HepG2 (cell line): ENCODE results near the gene DBN1. TPM values are rescaled to one million over a fixed set of nuclear protein-coding genes. Genes with fewer than 3 reads are reported as not detected.
A peak's percentile ranks its signal among the peaks of the same experiment; 100 is the strongest.

Source experiments
- CBFB ChIP-seq: sonication (generic); formaldehyde crosslinking; IDR thresholded peaks from 2 replicates; pipeline ENCODE4 v1.4.0; 2020; ENCODE audit warnings: missing genetic modification reagents
- CCDC6 ChIP-seq: sonication (generic); formaldehyde crosslinking; IDR thresholded peaks from 2 replicates; pipeline ENCODE4 v1.8.1; 2022; ENCODE audit warnings: mild to moderate bottlenecking, missing genetic modification reagents, moderate library complexity
- CSRNP1 ChIP-seq: sonication (generic); formaldehyde crosslinking; IDR thresholded peaks from 2 replicates; pipeline ENCODE4 v1.8.1; 2023; ENCODE audit warnings: mild to moderate bottlenecking, missing genetic modification reagents
- ERF ChIP-seq: IDR thresholded peaks from 2 replicates; pipeline ENCODE4 v1.6.1; 2018; ENCODE audit warnings: missing biosample characterization, missing genetic modification reagents
- KDM3A ChIP-seq: IDR thresholded peaks from 2 replicates; pipeline ENCODE4 v1.6.1; 2018; ENCODE audit warnings: low read depth, missing compliant biosample characterization
- NFKBIZ ChIP-seq: IDR thresholded peaks from 2 replicates; pipeline ENCODE4 v1.6.1; 2018; ENCODE audit warnings: missing genetic modification reagents, missing compliant biosample characterization
- PITX1 ChIP-seq: sonication (generic); formaldehyde crosslinking; IDR thresholded peaks from 2 replicates; pipeline ENCODE4 v1.5.1; 2020; ENCODE audit warnings: mild to moderate bottlenecking, missing genetic modification reagents
- POLR2A ChIP-seq, 2 experiments: IDR thresholded peaks; 2 replicates each; pipeline ENCODE4 v1.6.1; 2011; ENCODE audit warnings: low read depth in 2 of 2, low read length in 2 of 2, mild to moderate bottlenecking in 1 of 2, moderate library complexity in 1 of 2; ENCODE audit not compliant: insufficient read depth in 1 of 2
- RAD21 ChIP-seq: fragments of 450-650 bp; formaldehyde crosslinking; IDR thresholded peaks from 2 replicates; pipeline ENCODE4 v1.5.0; 2020; ENCODE audit warnings: mild to moderate bottlenecking
- SIN3A ChIP-seq: IDR thresholded peaks from 2 replicates; pipeline ENCODE4 v1.6.1; 2011; ENCODE audit warnings: low read depth, mild to moderate bottlenecking, control low read depth, low read length, borderline replicate concordance
- SUZ12 ChIP-seq: fragments of 150-350 bp; IDR thresholded peaks from 2 replicates; pipeline ENCODE4 v1.6.1; 2014; ENCODE audit warnings: low read depth, low read length
- TEAD3 ChIP-seq: optimal IDR thresholded peaks from 2 replicates; pipeline ENCODE3; 2016; ENCODE audit warnings: borderline replicate concordance
- ZBTB20 ChIP-seq: sonication (generic); formaldehyde crosslinking; IDR thresholded peaks from 2 replicates; pipeline ENCODE4 v1.8.1; 2023; ENCODE audit warnings: missing genetic modification reagents, low read depth, mild to moderate bottlenecking, borderline replicate concordance
- ZFY ChIP-seq: sonication (generic); formaldehyde crosslinking; IDR thresholded peaks from 2 replicates; pipeline ENCODE4 v1.4.0; 2020; ENCODE audit warnings: missing genetic modification reagents
- ZNF274 ChIP-seq: sonication (generic); formaldehyde crosslinking; IDR thresholded peaks from 2 replicates; pipeline ENCODE4 v1.5.1; 2020; ENCODE audit warnings: mild to moderate bottlenecking, missing genetic modification reagents
- ZNF430 ChIP-seq: sonication (generic); formaldehyde crosslinking; IDR thresholded peaks from 2 replicates; pipeline ENCODE4 v1.9.0; 2021; ENCODE audit warnings: mild to moderate bottlenecking, missing genetic modification reagents
- ZNF441 ChIP-seq: sonication (generic); formaldehyde crosslinking; IDR thresholded peaks from 2 replicates; pipeline ENCODE4 v1.7.0; 2021; ENCODE audit warnings: missing genetic modification reagents, borderline replicate concordance
- ZNF646 ChIP-seq: sonication (generic); formaldehyde crosslinking; IDR thresholded peaks from 2 replicates; pipeline ENCODE4 v1.9.0; 2021; ENCODE audit warnings: mild to moderate bottlenecking, missing genetic modification reagents
- ZNF788 ChIP-seq: sonication (generic); formaldehyde crosslinking; IDR thresholded peaks from 2 replicates; pipeline ENCODE4 v1.5.0; 2020; ENCODE audit warnings: mild to moderate bottlenecking, missing genetic modification reagents, borderline replicate concordance
- polyA plus RNA-seq, 8 experiments: library from polyadenylated mRNA; depleted of rRNA in 3 of 8; stranded (reverse) in 7 of 8; unstranded in 1 of 8; fragments of >200 nt; fragmentation: Illumina TruSeq in 4 of 8; extraction: Trizol in 4 of 8; gene quantifications; 2 replicates each; pipeline versions ENCODE4 v1.2.1 to v1.2.3, GENCODE V29; 2011 to 2016; ENCODE audit warnings: low read depth in 4 of 8, missing spikeins in 1 of 8, mixed read lengths in 1 of 8; ENCODE audit not compliant: insufficient read depth in 1 of 8
- total RNA-seq, 5 experiments: library from RNA; depleted of rRNA; stranded (reverse); fragments of >200 nt; fragmentation: Illumina TruSeq; extraction: Trizol; gene quantifications; 2 replicates each; pipeline ENCODE4 v1.2.3, GENCODE V29; 2016; ENCODE audit warnings: low read depth in 1 of 5
- TF ChIP-seq, protein P1 (sequence below): sonication (generic); formaldehyde crosslinking; conservative IDR thresholded peaks from 2 replicates; pipeline ENCODE4 v1.8.0; 2022; ENCODE audit warnings: mild to moderate bottlenecking, moderate library complexity, missing genetic modification reagents

Gene DBN1
- total and polyA plus RNA-seq, 2 of the 13 experiments (the other 11 are each of a cell fraction or from before 2014, with no cell fraction given), result 27.0 to 37.3 TPM

GRCh38 chr5:177446200-177447065 lies 27.0 kb downstream of the DBN1 start, which contains the start of gene PRR7 (continued):
- peak; percentile 31; the same call in 1 of the 2 replicates for TF ChIP-seq ZNF441 (CRISPR knock-in tag)
- TF ChIP-seq SUZ12, result no peak
- peak; percentile 65 for TF ChIP-seq RAD21
- no peak for TF ChIP-seq ZNF788 (CRISPR knock-in tag)
- TF ChIP-seq SIN3A, result 0 out of 2 replicates have a peak, but pooled peaks have one; percentile 20
- no peak for TF ChIP-seq ZNF274
- TF ChIP-seq NFKBIZ, result no peak
- TF ChIP-seq CCDC6, result 0 out of 2 replicates have a peak, but pooled peaks have one; percentile 33
- 0 out of 2 replicates have a peak, but pooled peaks have one; percentile 33 for TF ChIP-seq CBFB
- TF ChIP-seq ZNF646 (CRISPR knock-in tag), result no peak
- TF ChIP-seq TEAD3, result peak; percentile 32
- 0 out of 2 replicates have a peak, but pooled peaks have one; percentile 41 for TF ChIP-seq KDM3A (CRISPR knock-in tag)
- TF ChIP-seq POLR2A (IDR thresholded peaks at IDR 0.05; ENCODE audit: insufficient read depth in 1 of 2, low read depth in 2 of 2, low read length in 2 of 2), result peak in 1 of 2 experiments; percentile 41; a peak in 1 of 4 replicates
- peak; percentile 57; the same call in 1 of the 2 replicates for TF ChIP-seq CSRNP1 (CRISPR knock-in tag)
- TF ChIP-seq ZNF430 (CRISPR knock-in tag), result 0 out of 2 replicates have a peak, but pooled peaks have one; percentile 20
- TF ChIP-seq, protein P1, sequence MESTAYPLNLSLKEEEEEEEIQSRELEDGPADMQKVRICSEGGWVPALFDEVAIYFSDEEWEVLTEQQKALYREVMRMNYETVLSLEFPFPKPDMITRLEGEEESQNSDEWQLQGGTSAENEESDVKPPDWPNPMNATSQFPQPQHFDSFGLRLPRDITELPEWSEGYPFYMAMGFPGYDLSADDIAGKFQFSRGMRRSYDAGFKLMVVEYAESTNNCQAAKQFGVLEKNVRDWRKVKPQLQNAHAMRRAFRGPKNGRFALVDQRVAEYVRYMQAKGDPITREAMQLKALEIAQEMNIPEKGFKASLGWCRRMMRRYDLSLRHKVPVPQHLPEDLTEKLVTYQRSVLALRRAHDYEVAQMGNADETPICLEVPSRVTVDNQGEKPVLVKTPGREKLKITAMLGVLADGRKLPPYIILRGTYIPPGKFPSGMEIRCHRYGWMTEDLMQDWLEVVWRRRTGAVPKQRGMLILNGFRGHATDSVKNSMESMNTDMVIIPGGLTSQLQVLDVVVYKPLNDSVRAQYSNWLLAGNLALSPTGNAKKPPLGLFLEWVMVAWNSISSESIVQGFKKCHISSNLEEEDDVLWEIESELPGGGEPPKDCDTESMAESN (CRISPR knock-in tag), result 0 out of 2 replicates have a peak, but pooled peaks have one; percentile 51
- peak; percentile 43 for TF ChIP-seq ZFY (CRISPR knock-in tag)
- 0 out of 2 replicates have a peak, but pooled peaks have one; percentile 19 for TF ChIP-seq ZBTB20 (CRISPR knock-in tag)
- 0 out of 2 replicates have a peak, but pooled peaks have one; percentile 24 for TF ChIP-seq PITX1 (CRISPR knock-in tag)
- peak; percentile 17; the same call in 1 of the 2 replicates for TF ChIP-seq ERF (CRISPR knock-in tag)
